Stimulated activated CD8-positive, alpha-beta memory T cell treated with anti-CD3 and anti-CD28 coated beads, Interleukin-7, amount 100 ng/mL, for 48 hours (primary cell): ENCODE measurements around the gene EIPR1.

Experiments
- DNase-seq, 2 donors: peaks; one replicate each; pipeline ENCODE4 v3.0.0-alpha.2; 2020; ENCODE audit warnings: low read depth in 1 of 2; ENCODE audit errors: extremely low read depth in 1 of 2

Gene EIPR1

DNA sequence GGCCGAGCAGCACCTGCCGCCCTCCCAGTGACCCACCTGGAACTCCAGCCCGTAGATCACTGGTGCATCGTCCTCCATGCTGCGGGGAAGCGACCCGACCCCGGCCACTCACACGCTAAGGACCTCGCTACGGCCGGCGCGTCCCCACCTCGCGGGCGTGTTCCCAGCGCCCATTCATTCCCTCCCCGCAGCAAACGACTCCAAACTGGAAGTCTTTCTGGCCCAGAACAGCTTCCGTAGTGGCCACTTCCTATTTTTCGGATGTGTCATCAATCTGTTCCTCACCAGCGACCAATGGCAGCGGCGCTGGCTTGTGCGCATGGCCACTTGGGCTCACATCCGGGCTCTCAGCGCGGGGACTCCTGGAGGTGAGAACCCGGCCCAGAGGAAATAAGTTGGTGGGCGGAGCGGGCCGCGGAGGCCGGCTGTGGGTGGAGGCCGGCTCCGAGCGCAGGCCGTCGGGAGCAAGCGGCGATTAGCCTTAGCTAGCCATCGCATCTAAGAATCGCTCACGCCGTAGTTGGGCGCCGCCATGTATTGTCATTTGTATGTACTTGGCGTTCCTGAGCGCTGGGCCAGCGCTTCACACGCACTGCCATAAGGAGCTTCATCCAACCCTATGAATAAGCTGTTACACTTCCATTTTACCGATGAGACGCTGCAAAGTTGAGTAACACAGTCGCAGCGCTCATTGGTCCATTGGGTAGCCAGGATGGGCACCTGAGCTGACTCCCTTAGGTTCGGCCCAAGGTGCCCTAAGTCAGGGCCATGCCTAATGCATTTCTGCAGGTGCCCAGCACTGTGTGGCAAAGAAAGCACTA lies at the start of gene EIPR1:
Gene EIPR1, minus strand, starts transcription at position 207 of the 821 bp plus-strand sequence. Its CDS starts 129 bp downstream, at position 78.
- peak; percentile 92 to 94 for DNase-seq

DNA sequence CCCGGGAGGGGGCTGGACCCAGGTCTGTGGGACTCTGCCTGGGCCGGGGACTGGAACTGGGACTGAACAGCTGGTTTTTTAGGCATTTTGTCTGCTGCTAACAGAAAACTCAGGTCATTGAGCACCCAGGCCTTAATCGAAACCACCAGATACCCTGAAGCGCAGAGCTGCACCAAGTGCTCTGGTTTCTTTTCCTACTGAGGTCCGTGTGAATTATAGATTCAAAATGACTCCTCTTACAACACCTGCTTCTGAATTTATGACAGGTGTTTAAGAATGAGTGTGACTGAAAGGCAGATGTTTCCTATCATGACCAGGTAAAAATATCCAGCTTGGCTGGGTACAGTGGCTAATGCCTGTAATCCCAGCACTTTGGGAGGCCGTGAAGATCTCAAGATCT lies 49.7 kb upstream of the EIPR1 start:
- DNase-seq = no peak

DNA sequence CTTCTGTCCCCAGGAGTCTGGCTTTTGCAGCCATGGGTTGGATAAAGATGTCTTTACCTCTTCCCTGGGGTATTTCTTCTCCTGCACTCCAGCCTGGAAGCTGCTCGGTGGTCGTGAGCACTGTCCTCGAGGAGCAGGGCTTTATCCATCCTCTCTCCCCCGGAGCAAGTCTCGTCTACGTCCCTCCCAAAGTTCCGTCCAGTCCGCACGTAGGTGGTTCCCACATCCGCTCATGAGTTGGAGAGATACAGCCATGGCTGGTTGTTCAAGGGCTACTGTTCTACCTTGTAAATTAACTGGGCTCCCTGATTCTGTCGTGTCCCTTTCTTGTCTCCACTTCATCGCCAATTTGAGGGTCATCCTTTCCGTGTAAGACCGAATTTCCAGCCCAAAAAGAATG lies 49.0 kb upstream of the EIPR1 start:
- DNase-seq = no peak

DNA sequence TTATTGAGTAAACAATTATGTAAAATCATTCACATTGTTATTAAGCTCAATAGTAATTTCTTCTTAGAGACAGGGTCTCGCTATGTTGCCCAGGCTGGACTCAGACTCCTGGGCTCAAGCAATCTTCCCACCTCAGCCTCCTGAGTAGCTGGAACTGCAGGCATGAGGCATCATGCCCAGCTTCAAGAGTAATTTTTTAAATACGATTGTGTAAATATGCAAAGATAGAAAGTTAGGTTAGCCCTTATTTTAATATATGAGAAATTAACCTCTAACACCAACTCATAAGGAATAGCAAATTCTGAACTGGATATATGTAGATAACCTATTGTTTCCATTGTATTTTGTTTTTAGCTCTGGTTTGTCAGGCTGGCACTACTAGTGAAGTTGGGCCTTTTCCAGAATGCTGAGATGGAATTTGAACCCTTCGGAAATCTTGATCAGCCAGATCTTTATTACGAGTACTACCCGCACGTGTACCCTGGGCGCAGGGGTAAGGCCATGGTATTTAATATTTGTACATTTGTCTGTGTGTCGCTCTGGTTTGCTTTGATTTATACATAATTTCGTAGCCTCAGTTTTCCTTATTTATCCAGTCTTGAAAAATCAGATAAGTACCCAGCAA lies 46.7 kb upstream of the EIPR1 start:
- no peak for DNase-seq

DNA sequence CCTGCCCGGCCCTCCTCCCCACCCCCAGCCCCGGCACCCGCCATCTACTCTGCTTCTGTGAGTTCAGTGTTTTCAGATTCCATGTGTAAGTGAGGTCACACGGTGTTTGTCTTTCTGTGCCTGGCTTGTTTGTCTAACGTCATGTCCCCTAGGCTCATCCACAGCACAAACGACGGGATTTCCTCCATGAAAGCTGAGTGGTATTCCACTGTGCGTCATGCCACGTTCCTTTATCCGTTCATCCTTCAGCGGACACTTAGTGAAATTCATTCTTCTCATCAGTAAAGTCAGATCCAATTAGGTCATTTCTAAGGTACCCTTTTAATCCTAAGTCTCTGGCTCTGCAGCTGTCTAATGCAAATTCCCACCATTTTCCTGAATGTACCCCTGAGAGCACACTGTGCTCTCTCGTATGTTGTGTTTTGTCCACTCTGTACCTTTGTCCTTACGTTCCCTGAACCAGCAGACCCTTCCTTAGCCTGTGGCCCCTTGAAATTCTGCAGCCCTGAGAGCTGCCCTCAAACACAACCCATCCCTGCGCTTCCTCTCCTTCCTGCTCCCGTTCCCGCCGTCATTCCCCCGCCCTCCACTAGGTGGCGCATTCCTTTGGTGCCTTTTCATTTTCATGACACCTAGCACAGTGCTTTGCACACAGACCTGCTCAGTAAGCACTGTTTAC lies 46.0 kb upstream of the EIPR1 start:
- DNase-seq = peak; percentile 16 to 40

DNA sequence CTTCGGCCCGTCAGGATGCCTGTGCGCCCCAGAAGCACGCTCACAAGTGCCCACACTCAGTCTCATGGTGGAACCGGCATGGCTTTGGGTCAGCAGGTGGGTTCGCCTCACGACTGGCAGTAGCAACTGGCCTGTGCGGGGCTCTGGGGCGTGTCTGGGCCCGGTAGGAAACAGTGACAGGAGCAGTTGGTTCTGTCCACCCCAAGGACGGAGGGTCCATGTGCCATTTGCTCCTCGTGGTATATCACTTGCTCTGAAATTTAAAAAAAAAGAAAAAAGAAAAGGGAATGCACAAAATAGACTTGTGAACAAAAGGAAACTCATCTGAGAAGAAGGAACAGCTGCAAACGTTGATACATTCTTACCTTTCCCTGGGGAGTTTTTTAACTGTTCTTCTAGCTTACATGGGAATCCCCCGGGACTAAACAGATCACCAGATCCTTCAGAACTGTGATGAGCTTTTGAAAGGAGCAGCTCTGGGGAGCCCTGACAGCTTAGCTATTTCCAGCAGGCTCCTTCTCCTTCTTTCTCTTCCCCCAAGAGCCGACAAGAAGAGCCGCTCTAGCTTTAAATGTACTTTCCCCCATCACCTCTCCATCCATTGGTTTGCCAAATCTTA lies 44.7 kb upstream of the EIPR1 start:
- no peak for DNase-seq

DNA sequence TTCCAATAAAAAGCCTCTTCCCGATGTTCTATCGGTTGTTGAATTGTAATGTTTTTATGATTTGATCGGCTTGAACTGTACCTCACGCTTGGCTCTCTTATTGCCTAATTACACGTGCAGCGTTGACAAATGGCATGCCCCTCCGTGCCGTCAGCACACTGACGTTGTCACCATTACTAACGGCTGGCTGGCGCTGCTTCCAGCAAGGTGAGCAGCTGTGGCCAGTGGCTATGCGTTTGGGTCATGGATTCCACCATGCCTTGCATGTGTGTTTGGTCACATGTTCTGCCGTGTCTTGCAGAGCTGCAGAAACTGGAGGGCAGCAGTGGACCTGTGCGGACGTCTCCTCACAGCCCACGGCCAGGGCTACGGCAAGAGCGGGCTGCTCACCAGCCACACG lies 44.0 kb upstream of the EIPR1 start:
- no peak for DNase-seq

DNA sequence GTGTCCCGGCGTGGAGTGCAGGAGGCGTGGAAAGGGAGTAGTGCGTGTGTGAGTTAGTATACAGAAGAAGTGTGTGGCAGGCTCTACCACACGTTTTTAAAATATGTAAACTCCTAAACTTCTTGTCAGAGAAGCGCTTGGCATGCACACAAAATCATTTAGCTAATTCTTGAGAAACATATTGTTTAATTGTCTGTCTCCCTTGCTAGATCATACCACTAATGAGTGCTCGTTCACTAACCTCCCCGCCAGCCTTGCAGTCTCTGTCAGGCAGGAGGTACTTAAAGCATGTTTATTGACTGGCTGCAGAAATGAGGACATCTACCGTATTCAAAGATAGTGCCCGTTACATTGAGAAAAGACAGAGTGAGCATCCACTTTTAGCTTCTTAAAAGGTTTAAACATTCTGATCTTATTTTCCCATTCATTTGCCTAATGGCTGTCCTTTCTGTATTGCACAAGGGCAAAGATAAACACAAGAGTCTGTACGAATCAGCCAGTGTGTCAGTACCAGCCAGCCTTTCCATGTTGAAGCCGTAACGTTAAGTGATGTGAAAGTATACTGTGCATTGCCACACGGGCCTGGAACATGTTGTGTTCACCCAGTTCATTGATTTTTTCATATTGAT lies 43.3 kb upstream of the EIPR1 start:
- DNase-seq = no peak

DNA sequence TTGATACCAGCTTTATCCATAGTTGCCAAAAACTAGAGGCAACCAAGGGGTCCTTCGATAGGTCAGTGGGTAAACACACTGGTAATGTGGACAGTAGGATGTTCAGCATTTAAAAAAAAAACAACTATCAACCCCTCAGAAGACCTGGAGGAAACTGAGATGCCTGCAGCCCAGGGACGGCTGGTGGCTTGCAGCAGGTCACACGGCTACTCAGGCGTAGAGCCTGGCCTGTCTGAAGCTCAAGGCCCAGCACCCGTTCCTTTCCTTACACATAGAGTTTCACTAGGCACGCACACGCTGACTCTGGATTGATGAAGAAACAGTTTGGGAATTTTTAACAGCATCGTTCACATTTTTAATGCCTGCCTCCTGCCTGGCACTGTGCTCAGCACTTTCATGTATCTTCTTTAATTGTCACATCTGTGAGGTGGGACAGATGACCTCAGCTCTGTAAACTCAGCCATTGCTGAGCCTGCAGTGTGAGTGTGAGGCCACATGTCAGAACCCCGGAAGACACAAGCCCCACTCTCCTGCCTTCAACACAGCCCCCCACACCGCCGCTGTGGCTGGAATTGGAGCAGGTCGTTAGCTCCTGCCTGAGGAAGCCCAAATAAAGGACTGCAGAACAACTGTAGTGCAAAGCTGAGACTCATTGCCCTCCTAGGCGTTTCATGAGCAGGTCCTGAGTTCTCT lies 42.6 kb upstream of the EIPR1 start:
- no peak for DNase-seq

DNA sequence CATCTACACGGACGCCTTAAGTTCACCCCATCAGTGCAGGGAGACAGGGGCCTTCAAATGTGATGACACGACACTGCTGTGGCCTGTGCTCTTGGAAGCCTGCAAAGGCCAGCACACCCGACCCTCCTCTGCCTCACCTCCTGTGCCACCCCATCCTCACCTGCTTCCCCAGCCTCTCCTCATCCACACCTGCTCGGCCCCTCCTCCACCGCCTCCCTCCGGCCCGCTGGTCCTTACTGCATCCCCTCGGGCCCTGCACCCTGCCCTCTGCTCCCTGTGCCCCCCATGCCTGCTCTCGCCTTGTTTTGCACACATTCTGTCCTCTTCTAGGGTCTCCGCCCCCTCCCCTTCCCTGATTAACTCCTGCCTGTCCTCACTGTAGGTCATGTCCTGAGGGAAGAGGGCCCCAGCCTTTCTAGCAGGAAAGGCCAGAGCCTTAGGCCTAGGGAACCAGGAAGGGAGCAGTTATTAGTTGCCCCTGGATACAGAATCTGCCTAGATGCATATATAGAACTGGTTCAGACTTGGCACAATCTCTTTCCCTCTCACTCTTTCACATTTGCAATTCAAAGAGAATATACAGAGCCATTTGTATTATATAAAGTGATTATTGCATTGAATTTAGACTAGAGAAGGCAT lies 41.3 kb upstream of the EIPR1 start:
- DNase-seq = no peak

DNA sequence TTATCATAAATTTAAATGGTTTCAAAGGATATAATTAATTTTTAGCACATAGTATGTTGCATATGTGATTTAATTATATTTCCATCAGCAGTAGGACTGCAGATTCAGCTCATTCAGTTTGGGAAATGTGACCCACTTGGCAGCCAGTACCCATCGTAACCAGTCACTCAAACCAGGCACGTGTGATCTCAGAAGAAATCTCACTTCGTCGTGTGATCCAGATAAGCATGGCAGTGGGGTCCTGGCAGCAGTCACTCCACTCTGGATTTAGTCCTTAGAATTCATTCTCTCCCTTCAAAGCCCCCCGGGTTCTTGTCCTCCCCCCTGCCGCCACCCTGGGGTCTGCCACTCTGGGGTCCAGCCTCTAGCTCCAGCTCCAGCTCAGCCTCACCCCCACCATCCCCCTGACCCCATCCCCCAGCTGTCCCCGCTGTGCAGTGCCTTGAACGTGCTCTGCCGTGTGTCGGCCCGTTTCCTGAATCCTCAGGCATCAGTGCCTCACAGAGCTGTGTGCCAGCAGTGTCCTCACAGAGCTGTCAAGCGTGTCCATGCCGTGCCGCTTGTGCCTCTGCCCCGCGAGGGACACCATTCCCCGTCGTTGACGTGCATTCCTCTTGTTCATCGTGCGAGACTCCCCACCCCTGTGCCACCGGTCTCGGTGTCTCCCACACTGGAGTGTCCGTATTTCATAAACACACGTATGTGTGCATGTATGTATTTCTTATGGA lies 36.7 kb upstream of the EIPR1 start:
- no peak for DNase-seq

DNA sequence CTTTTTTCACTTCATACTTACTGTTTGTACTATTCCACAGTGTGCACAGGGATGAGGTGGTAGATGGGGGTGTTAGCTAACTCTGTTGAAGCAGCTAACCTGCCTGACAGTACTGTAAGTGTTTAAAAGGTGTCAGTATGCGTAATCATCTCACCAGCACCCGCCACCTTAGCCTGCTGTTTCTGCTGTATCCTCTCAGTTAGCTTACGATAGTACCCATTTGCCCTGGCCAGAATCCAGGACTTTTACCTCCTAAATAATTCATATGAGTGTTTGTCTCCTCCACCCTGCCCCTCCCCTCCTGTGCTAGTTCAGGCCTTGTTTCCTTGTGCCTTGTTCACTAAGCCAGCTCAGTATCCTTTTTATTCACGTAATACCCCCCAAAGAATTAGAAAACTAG lies 36.1 kb upstream of the EIPR1 start:
- DNase-seq = no peak

DNA sequence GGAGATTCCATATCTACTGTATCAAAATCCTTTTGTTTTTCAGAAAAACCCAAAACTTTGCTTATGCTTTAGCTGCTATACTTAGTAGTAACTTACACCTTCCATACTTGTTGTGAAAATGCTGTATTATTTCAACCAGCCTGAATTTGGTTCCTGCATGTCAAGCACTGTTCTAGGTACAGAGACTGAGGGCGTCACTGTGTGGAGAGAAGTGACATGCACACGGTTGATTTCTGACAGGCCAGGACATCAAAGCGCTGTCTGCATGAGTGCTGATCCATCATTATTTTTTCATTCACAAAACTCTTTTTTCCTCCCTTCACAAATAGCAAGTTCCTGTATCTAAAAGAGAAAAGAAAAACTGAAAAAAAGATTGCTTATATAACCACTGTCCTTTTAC lies 33.5 kb upstream of the EIPR1 start:
- no peak for DNase-seq

DNA sequence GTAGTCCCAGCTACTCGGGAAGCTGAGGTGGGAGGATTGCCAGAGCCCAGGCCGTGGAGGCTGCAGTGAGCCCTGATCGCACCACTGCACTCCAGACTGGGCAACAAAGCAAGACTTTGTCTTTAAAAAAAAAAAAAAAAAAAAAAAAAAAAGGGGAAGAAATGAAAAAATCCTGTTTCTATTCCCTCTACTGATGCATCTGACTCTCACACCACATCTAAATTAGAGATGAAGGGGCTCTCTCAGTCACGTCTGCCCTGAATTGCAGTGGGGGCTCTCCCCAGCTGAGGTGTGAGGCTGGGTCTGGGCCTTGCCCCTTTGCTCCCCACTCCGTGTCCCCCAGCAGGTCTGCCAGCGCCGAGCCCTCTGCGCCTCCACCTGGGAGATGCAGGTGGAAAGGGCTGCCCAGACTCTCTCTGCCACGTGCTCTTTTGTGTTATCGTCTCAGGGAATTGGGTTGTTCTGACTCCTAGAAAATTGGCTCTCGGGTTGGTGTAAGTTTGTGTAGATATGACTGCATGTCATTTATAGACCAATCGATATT lies 32.1 kb upstream of the EIPR1 start:
- DNase-seq = no peak

DNA sequence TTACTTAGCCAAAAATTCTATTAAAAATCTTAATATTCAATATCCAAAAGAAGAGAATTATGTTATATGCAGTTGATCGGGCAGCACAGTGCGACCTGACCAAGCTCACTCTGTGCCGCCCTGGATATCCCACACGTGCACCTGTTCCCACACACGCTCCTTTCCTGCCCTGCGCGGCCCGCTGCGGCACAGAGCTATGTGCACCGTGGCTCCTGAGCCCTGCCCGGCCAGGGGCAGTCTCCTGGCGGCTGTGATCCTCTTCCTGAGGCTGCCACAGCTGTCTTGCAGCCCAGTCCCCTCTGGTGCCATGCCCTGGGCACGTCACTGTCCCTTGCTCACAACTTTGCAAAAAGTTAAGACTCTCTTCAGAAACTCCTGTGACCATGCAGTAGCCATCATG lies 31.2 kb upstream of the EIPR1 start:
- DNase-seq = no peak

DNA sequence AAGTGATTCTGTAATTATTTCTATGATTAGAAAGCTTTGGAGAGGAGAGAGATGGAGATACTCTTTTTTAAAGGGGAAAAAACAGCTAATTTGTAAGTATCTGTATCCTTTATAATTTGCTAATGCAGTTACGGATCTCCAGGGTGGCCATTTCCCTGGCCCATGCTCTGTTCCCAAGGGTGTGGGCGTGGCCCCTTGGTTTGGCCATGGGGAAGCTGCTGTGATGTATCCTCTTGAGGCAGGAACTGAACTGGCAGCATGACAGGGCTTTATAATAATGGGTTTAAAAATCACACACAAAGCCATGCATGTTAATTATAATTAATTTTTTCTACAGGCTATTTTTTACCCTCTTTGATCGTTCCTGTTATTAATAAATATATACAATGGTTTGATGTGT lies 28.9 kb upstream of the EIPR1 start:
- no peak for DNase-seq

DNA sequence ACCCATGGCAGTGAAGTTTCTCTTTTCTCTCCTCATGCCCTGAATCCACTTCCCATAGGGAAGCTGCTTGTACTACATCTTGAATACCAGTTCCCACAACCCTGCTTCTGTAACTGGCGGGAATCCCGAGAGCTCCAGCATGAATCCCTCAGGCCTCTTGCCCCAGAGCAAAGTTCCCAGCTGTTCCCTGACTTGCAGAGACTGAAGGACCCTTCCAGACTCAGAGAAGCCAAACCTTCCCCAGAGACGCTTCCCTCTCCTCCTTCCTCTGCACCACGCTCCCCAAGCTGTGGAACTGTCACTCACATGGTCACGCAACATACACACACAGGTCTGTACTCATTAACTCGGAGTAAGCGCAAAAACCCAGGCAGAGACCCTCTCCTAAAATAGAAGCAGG lies 28.3 kb upstream of the EIPR1 start:
- no peak for DNase-seq

DNA sequence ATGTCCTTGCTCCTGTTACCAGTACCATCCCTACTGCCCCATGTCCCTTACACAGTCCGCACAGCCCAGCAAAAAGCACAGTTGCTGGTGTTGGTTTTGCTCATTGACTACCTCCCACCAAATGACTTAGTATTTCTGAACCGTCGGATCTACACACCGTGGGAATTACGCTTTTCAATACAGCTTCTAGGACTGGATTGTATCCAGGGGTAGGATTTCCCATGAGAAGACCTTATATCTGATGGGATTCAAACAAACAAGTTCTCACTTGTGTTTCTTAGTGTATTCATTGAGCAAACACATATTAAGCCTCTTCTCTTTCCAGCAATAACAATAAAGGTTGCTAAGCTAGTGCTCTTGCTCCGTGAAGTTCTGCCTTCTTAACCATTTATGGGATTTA lies 27.7 kb upstream of the EIPR1 start:
- DNase-seq = no peak

DNA sequence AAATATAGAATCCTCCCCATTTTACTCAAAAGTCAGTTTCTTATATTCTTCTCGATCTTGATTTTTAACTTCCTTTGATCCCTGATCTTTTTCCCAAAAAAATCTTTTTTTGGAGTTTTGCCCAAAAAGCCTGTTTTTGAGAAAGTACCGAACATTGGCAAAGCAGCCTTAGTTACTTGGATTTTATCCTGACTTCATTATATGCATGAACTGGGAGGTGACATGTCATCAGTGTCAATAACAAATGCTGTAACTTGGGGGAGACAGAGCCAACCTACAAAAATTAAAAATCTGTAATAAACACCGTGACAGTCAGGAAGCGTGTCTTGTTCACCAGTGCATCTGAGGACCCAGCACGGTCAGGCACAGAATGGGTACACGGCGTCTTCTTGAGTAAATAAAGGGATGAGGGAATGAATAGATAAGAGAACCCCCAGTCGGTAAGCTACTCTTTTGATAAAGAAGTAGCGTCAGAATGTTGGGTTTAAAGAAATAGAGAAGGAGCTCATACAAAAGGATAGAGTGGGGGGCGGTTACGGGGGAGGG lies 26.8 kb upstream of the EIPR1 start:
- DNase-seq = no peak
